Measurements from ENCODE around the gene DGCR8. TPM values are rescaled to one million over a fixed set of nuclear protein-coding genes. Genes with fewer than 3 reads are reported as not detected.

DGCR8 gene
- polyA plus RNA-seq, 4 donors = 39.2 to 48.4 (median 40.9) TPM

DNA sequence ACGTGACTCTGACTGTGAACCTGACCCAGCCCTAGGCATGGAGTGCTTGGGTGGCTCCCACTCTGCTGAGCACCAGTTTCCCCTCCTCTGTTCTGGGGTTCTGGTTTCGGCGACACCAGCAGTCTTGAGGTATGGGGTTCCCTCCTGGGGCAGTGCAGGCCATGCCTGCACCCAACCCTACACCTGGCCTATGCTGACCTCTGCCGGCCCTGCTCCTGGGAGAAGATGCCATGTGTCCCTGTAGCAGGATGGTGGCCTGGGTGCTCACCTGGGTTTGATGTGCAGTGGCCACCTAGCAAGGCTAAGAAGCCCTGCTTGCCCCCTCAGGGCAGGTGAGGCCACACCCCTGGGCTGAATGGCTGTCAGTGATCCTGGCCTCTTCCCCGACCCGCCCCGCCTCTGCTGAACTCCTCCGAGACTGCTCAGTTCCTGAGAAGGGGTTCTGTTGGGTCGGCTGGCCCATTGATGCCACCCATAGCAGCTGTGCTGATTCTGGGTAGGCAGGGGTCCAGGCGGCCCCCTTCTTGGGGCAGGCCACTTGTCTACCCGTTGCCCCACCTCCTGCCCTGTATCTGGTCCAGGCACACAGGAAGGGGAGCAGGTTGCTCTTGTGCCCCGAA, 54.0 kb downstream of the DGCR8 start:
- DNase-seq (ENCODE audit: low read depth in 4 of 4, low spot score in 3 of 4) = no peak

DNA sequence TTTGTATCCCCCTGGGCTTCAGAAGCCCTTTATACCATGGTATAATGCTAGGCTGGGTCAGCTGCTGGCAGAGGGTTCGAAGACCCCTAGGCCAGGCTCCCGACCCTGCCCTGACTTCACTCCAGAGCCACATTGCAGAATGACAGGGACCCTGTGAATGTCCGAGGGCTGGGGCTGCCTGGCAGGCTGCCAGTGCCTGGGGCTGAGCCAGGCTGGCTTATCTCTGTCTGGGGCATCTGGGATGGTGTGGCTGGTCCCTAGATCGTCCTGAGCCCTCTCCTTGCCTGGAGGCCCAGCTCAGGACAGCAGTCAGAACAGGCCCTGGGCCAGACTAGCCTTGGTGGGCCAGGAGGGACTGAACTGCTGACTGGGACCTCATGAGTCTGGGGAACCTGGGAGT, 55.2 kb downstream of the DGCR8 start:
- DNase-seq (ENCODE audit: low read depth in 4 of 4, low spot score in 3 of 4) = no peak

DNA sequence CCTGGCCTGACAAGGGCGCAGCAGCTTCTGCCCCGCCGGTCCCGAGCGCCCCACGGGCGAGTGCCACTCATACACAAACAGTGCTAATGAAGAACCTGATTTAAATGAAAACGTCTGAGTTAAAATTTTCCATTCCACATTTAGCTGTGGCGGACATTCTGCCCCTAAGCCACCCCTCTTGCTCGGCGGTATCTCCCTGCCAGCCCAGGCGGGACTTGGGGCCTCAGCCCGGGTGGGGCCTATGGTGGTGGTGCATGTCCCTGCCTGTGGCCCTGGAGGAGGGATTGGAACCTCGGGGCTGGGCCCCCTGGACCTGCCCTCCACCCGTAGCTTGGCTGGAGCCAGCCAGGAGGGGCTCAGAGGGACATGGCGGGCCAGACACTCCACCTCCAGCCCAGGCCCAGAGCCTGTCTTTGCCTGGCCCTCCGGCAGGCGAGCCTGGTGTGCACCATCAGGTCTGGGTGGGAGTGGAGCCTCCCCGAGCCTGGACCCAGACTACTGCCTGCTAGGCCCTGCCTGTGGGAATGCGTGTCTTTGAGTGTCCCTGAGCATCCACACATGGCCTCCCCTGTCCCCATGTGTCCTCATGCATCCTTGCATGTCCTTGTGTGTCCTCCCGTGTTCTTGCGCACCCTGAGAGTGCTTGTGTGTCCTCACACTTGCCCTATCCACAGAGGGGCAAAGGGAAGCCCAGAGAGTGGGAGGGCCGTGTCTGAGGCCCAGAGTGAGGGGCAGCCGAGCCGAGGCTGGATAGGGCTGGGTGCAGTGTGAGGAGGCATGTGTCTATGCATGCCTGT, 56.0 kb downstream of the DGCR8 start:
- no peak for DNase-seq (ENCODE audit: low read depth in 4 of 4, low spot score in 3 of 4)

DNA sequence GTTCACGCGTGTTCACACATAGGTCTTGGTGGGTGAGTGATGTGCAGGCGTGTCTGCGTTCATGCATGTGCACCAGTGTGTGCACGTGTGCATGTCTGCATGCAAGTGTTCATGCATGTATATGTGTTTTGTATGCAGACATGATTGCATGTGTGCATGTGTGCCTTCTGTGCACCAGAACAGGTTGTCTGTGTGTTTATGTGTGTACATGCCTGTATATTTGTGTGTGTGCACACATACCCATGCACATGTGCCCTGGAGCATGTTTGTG, 56.5 kb downstream of the DGCR8 start:
- DNase-seq (ENCODE audit: low read depth in 4 of 4, low spot score in 3 of 4) = no peak

DNA sequence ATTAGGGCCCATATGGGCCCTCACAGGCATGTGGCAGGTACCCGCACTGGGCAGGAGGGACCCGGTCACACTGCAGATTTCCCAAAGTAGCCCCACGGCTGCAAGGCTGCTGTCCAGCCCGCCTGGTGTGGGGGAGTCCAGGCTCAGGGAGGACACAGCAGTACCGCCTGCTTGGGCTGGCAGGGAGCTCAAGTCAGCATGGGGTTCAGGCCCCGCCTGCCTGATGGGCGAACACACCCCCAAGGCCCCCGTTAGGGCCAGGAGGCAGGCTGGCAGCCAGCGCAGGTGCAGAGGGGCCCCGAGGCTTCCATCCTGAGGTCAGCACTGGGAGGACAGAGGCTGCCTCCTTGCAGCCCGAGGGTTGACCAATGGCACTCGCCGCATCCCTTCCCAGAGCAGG, 57.1 kb downstream of the DGCR8 start:
- no peak for DNase-seq (ENCODE audit: low read depth in 4 of 4, low spot score in 3 of 4)

DNA sequence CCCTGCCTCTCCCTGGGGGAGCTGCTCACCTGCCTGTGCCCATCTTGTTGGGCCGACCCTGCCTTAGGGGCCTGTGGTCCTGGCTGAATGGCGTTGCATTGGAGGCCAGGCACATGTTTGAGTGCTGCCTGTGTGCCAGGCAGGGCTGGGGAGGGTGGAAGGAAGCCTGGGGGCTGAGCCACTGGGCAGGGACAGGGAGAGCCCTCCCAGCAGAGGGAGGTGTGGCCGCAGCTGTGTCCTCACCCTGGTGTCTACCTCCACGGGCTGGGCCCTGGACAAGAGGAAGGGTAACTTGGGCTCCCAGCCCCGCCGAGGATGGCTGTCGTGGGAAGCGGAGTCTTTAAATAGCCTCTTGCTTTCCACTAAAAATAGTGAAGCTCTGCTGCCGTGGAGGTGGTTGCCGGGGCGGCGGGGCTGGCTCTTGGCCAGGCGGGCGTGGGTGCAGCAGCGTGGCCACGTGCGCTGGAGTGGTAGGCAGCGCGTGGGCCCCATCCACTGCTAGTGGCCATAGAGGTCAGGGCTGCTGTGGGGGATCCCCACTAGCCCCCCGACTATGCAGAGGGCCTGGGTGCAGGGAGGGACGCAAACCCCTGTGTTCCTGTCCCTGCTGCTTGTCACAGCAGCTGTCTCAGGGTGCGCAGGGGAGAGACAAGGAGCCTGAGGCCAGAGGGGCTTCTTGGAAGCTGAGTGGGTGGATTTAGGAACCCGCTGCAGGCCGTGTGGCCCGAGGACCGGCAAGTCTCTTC, 57.8 kb downstream of the DGCR8 start:
- DNase-seq (ENCODE audit: low read depth in 4 of 4, low spot score in 3 of 4) = no peak

DNA sequence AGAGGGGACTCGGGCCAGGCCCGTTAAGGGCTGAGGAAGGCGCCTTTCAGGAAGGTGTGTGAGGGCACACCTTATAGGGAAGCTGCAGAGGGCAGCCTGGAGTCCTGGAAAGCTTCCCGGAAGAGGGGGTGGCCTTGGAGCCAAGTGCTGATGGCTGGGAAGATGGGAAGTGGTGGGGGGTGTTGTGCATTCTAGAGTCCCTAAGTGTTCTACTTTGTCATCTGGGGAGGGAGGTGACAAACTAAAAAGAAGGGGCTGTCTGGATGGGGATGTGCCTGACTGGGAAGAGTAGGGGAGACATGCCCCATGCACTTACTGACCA, 58.3 kb downstream of the DGCR8 start:
- DNase-seq (ENCODE audit: low read depth in 4 of 4, low spot score in 3 of 4) = no peak

DNA sequence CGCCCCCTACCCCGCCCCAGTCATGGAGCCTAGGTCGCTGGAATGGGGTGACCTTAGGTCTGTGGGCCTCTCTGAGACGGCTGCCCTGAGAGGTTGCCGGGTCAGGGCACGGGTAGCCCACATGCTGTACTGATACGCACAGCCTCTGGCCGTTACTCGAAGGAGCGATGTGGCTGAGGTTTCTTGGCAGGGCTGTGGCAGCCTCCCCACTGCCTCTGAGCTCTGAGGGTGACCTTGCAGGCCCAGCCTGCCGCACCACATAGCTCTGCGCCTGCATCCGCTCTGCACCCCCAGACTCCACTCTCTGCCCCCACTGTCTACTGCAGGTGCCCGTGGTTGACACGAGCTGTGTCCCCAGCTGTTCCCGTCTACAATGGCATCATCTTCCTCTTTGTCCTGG, 58.8 kb downstream of the DGCR8 start:
- no peak for DNase-seq (ENCODE audit: low read depth in 4 of 4, low spot score in 3 of 4)

DNA sequence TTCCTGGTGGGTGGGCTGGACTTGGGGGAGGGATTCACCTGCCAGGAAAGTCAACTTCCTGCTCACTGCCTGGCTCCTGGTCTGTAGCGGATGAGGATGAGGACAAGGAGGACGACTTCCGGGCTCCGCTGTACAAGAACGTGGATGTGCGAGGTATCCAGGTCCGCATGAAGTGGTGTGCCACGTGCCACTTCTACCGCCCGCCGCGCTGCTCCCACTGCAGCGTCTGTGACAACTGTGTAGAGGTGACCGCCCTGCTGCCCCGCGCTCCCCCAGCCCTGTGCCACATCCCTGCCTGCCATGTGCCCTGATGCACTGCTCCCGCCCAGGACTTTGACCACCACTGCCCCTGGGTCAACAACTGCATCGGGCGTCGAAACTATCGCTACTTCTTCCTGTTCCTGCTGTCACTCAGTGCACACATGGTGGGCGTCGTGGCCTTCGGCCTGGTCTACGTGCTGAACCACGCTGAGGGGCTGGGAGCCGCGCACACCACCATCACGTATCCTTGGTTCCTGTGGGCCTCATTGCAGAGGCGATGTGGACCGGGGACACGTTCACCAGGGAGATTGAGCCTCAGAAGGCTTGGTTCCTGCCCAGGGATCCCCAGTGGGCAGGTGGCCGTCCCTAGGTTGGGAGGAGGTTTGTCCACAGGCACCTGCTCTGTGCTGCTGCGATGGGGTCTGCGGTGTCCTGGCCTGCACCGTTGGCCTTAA, 59.5 kb downstream of the DGCR8 start:
- DNase-seq (ENCODE audit: low read depth in 4 of 4, low spot score in 3 of 4) = no peak

DNA sequence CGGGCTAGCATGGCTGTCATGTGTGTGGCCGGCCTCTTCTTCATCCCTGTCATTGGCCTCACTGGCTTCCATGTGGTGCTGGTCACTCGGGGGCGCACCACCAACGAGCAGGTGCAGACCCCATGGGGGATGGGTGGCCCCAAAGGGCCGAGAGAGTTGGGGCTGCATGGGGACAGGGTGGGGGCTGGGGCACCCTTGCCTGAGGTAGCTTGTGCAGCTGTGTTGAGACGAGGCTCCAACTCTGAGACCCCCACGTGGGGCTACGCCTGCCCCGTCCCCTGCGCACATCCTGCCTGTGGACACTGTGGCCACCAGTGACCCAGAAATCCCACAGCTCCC, 60.0 kb downstream of the DGCR8 start:
- no peak for DNase-seq (ENCODE audit: low read depth in 4 of 4, low spot score in 3 of 4)

DNA sequence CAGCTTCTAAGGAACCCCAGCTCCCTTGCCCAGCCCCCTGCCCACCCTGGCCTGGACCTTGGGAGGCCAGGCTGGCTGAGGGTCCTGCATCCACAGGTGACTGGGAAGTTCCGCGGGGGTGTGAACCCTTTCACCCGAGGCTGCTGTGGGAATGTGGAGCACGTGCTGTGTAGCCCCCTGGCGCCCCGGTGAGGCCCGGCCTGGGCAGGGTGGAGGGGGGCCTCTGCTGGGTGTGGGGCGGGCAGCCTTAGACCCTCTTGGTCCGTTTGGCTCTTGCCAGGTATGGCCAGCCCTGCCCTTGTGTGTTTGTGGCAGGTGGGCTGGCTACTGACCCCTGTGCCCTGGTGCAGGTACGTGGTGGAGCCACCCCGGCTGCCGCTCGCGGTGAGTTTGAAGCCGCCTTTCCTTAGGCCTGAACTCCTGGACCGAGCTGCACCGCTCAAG, 60.5 kb downstream of the DGCR8 start:
- DNase-seq (ENCODE audit: low read depth in 4 of 4, low spot score in 3 of 4) = no peak

DNA sequence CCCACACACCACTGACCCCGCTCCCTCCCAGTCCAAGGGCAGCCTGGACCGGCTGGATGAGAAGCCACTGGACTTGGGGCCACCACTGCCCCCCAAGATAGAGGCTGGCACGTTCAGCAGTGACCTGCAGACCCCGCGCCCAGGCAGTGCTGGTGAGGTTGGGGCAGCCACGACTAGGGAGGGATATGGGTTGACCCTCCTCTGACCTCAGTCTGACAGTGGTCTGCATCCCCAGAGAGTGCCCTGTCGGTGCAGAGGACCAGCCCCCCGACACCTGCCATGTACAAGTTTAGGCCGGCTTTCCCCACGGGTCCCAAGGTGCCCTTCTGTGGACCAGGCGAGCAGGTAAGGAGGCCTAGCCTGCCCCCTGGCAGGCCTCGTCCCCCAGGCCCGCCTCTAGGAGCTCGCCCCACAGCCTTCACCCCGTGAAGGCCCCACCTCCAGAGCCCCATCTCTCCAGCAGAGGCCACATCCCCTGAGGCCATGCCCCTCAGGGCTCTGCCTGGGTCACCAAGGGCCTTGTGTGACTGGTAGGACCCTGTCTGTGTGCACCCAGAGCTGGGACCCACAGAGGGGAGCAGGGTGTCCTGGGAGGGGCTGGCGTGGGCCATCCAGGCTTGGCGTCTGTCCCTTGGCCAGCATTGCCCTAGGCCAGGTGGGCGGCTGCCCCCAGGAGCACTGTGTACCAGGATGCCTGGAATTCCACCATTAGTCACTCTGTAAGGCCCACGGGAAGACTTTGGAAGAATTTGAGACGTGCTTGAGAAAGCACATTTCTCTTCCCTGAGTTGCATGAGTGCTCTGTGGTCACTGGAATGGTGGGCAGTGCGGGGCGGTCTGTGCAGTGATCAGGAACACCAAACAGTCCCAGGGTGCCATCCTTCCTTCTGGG, 61.4 kb downstream of the DGCR8 start:
- no peak for DNase-seq (ENCODE audit: low read depth in 4 of 4, low spot score in 3 of 4)

DNA sequence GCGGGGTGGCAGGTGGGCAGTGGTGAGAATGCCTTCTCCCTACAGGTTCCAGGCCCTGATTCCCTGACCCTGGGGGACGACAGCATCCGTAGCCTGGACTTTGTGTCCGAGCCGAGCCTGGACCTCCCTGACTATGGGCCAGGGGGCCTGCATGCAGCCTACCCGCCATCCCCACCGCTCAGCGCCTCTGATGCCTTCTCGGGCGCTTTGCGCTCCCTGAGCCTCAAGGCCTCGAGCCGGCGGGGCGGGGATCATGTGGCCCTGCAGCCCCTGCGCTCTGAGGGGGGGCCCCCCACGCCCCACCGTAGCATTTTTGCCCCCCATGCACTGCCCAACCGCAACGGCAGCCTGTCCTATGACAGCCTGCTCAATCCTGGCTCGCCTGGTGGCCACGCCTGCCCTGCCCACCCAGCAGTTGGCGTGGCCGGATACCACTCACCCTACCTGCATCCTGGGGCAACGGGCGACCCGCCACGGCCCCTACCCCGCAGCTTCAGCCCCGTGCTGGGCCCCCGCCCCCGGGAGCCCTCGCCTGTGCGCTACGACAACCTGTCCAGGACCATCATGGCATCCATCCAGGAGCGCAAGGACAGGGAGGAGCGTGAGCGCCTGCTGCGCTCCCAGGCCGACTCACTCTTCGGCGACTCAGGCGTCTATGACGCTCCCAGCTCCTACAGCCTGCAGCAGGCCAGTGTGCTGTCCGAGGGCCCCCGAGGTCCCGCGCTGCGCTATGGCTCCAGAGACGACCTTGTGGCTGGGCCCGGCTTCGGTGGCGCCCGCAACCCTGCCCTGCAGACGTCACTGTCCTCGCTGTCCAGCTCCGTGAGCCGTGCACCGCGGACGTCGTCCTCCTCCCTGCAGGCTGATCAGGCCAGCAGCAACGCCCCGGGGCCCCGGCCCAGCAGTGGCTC, 62.9 kb downstream of the DGCR8 start:
- DNase-seq (ENCODE audit: low read depth in 4 of 4, low spot score in 3 of 4) = no peak

DNA sequence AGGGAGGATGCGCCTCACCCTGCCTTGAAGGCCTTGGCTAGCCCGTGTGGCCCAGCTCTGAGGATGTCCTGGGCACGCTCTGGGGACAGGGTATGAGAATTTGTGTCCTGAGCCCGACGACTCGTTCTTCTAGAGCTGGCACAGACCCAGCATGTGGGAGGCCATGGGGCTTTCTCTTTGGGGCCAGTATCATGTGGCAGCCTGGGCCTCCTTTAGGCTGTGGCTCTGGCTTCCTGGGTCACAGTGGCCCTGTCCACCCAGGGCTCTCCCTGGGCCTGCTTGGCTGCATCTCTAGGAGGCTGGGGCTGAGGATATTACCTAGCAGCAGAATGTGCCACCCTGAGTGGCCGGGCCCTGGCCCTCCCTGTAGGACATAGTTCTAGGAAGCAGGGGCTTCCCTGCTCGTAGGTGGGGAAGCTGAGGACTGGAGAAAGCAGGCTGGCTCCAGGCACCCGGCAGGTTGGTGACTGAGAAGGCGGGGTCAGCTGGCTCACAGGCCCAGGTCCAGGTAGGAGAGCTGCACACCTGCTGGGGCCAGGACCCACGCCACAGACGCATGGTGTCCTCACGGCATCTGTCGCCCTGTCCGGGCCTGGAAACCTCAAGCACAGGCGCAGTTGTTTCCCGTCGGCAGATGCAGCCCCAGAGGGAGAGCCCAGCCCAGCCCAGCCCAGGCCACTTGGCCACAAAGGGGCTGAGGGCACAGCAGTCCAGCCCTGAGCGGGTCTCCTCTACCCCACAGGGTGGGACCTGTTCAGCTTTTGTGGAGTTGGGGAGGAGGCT, 64.0 kb downstream of the DGCR8 start:
- no peak for DNase-seq (ENCODE audit: low read depth in 4 of 4, low spot score in 3 of 4)

DNA sequence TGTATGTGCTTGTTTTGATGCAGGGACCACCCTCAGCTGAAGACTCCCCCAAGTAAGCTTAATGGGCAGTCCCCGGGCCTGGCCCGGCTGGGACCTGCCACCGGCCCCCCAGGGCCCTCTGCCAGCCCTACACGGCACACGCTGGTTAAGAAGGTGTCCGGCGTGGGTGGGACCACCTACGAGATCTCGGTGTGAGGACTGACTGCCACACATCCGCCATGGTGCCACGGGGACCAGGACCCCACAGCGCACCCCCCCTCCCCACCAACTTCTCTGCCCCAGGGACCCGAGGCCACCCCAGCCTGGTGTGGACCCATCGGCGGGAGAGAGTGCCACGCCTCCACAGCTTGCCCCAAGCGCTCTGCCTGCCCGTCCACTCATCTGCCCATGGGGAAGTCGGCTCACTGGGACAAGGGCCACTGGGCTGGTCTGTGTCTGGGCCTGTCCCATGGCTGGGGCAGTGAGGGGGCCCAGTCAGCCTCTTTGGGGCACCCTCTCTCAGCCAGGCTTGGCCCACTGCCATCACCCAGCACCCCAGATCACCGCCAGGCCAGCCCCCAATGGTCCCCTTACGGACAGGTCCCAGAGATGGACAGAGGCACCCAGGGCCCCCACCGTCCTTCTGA, 65.3 kb downstream of the DGCR8 start:
- no peak for DNase-seq (ENCODE audit: low read depth in 4 of 4, low spot score in 3 of 4)

DNA sequence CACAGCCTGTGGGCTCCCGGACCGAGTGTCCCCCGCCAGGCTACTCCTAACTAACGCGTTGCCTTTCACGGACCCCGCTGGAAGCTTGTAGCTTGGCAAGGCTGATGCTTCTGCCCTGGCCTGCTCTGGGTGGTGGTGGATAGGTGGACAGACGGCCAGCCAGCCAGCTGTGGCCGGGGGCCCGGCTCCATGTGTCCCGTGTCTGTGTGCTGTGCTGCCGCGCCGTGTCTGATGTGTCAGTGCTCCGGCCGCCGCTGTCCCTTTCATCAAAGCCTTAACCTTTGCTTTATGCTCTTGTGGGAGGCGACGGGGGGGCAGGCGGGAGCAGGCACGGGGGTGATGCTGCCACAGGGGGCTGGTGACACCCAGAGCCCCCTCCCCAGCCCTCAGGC, 65.8 kb downstream of the DGCR8 start:
- DNase-seq (ENCODE audit: low read depth in 4 of 4, low spot score in 3 of 4) = no peak

DNA sequence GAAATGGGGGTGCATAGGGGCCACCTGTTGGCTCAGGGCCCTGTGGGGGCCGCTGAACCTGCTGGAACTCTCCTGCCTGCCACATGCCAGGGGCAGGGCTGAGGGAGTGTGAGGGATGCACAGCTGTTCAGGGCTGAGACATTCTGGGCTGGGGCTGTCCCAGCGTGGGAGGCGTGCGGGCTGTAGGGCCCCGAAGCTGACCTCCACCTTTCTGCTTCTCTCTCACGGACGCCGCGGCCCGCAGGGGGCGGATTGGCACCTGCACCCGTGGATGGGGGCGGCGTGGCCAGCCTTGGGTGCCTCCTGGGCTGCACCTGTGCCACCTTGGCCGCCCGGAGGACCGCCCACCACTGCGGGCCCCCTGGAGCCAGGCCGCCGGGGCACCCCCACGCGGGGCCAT, 66.7 kb downstream of the DGCR8 start:
- DNase-seq (ENCODE audit: low read depth in 4 of 4, low spot score in 3 of 4) = no peak

DNA sequence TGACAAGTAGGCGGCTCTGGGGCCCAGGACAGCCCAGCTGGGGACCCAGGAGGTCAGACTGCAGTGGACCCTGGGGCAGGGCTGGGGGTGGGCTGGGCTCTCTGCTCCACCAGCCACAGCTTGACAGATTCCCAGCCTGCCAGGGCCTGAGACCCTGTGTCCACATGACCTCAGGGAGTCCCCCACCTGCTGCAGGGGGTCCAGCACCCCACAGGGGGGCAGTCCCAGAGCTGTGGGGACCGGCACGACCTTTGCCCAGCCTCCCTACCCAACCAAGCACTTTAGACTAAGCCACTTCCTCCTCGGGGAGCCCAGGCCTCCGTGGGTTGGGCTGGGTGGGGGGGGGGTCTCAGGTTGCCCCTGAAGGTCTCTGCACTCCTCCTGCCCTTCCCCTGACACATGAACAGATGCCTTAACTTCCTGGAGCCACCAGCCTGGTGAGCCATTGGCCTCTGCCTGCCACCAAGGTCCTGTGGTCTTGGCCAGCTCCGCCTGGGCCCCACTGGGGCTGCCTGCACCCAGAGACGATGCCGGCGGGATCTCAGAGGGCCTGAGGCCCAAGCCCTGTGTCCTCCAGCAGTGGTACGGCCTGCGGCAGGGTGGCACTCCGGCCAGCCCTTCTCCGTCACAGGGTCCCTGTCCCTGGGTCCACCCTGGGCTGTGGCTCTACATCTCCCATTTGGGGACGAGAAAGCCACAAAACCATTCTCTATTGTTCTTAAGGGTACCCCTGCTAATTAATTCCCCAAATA, 67.4 kb downstream of the DGCR8 start:
- no peak for DNase-seq (ENCODE audit: low read depth in 4 of 4, low spot score in 3 of 4)

Data from right renal pelvis (tissue), 4 donors.